Measurements from ENCODE around the gene DNASE1L1. TPM values are rescaled to one million over a fixed set of nuclear protein-coding genes. Genes with fewer than 3 reads are reported as not detected.

DNASE1L1 gene
- polyA plus RNA-seq, 1 of the 3 experiments (the other 2 are of a cell fraction): 18.2 TPM

GRCh38 chrX:154402622-154403127 lies 6.4 kb downstream of the DNASE1L1 start (continued):
- TF ChIP-seq, protein P1, sequence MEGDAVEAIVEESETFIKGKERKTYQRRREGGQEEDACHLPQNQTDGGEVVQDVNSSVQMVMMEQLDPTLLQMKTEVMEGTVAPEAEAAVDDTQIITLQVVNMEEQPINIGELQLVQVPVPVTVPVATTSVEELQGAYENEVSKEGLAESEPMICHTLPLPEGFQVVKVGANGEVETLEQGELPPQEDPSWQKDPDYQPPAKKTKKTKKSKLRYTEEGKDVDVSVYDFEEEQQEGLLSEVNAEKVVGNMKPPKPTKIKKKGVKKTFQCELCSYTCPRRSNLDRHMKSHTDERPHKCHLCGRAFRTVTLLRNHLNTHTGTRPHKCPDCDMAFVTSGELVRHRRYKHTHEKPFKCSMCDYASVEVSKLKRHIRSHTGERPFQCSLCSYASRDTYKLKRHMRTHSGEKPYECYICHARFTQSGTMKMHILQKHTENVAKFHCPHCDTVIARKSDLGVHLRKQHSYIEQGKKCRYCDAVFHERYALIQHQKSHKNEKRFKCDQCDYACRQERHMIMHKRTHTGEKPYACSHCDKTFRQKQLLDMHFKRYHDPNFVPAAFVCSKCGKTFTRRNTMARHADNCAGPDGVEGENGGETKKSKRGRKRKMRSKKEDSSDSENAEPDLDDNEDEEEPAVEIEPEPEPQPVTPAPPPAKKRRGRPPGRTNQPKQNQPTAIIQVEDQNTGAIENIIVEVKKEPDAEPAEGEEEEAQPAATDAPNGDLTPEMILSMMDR (IDR thresholded peaks at IDR 0.05): no peak
- TF ChIP-seq FOXJ3 (CRISPR knock-in tag; IDR thresholded peaks at IDR 0.05) (no peak), RXRA (IDR thresholded peaks at IDR 0.05; ENCODE audit: borderline replicate concordance, low read depth) (no peak)

- POLR2A ChIA-PET: interaction anchor here (3.3 kb wide), 1 partner anchor 9 kb away, joined by 25 read pairs; the partner anchor contains the start of genes DNASE1L1 and TAFAZZIN
- no peak for DNase-seq
- H3K27ac ChIP-seq (ENCODE audit: low read depth in 2 of 2, low read length in 1 of 2): peak overlapping the region in 1 of 2 experiments; percentile 96; a peak in 1 of 4 replicates
- H3K4me1 ChIP-seq (ENCODE audit: control insufficient read depth in 1 of 2, insufficient read depth in 2 of 2, low read depth in 1 of 2, low read length in 1 of 2): peaks cover 0 to 6% of the 10 kb centered on the region in 2 experiments; a peak in 1 of 4 replicates
- no peaks in the 10 kb centered on the region for H3K9me3 ChIP-seq
- H3K79me2 ChIP-seq (ENCODE audit: insufficient read depth): peaks cover 24% of the 10 kb centered on the region
- 36% methylated on average over 6 of the region's 6 CpGs for WGBS (ENCODE audit: low lambda C conversion rate)
- H3K4me2 ChIP-seq: no peak overlapping the region
- no peaks in the 10 kb centered on the region for H3K27me3 ChIP-seq (ENCODE audit: insufficient read depth)
- H3F3A ChIP-seq (replicated peaks; ENCODE audit: insufficient read depth): peaks cover 41% of the 10 kb centered on the region
- H2AFZ ChIP-seq (ENCODE audit: low read depth): no peak overlapping the region
- peaks cover 34% of the 10 kb centered on the region for H4K20me1 ChIP-seq (ENCODE audit: insufficient read depth)
- no peaks in the 10 kb centered on the region for H3K9me2 ChIP-seq
- CTCF ChIA-PET: interaction anchor here (0.7 kb wide), 1 partner anchor 18 kb away, joined by 3 read pairs; no protein-coding TSS in a partner anchor
- no peak overlapping the region for H3K4me3 ChIP-seq (ENCODE audit: low read depth in 2 of 2, low read length in 1 of 2)
- H3K9ac ChIP-seq: no peak overlapping the region
- H3K36me3 ChIP-seq (replicated peaks in 1 of 2; ENCODE audit: control insufficient read depth in 1 of 2, insufficient read depth in 2 of 2, low read length in 1 of 2): peaks cover 16 to 18% of the 10 kb centered on the region in 2 experiments
- TF ChIP-seq JUND (IDR thresholded peaks at IDR 0.05): 0 out of 2 replicates have a peak, but pooled peaks have one; percentile 1
- no peak for TF ChIP-seq REST (IDR thresholded peaks at IDR 0.05; ENCODE audit: low read depth, low read length)
Measured at GRCh38 chrX:154401918-154402621, 7.0 kb downstream of the DNASE1L1 start.

Measured in SK-N-SH (cell line).